GM23338 (cell line): Measurements from ENCODE around the gene TFAP2A. TPM values are rescaled to one million over a fixed set of nuclear protein-coding genes. Genes with fewer than 3 reads are reported as not detected.
A peak's percentile ranks its signal among the peaks of the same experiment; 100 is the strongest.

Experiments
- ATAC-seq: fragments of 200-7000 bp; cut with Tn5 transposase; 3 replicates; pipeline ENCODE4 v1.9.1; 2020
- DNase-seq: peaks from one replicate; pipeline ENCODE4 v3.0.0-alpha.2; 2015; ENCODE audit warnings: low spot score
- H2AFZ ChIP-seq: fragments of 200-600 bp; sonication (generic); 2 replicates; pipeline ENCODE4 v1.8.0; 2016; ENCODE audit warnings: antibody characterized with exemption, mild to moderate bottlenecking, moderate library complexity
- H3F3A ChIP-seq: fragments of 200-600 bp; sonication (generic); replicated peaks from 2 replicates; pipeline ENCODE4 v1.8.0; 2017; ENCODE audit warnings: antibody characterized with exemption, mixed run types, low read depth
- H3K27ac ChIP-seq: fragments of 200-600 bp; sonication (generic); 2 replicates; pipeline ENCODE4 v1.6.1; 2016; ENCODE audit warnings: low read depth
- H3K27me3 ChIP-seq: fragments of 200-600 bp; sonication (generic); 2 replicates; pipeline ENCODE4 v1.8.0; 2016; ENCODE audit warnings: mild to moderate bottlenecking, mixed run types, moderate library complexity; ENCODE audit not compliant: insufficient read depth
- H3K36me3 ChIP-seq: fragments of 200-600 bp; sonication (generic); 2 replicates; pipeline ENCODE4 v1.8.0; 2016; ENCODE audit warnings: mild to moderate bottlenecking; ENCODE audit not compliant: insufficient read depth
- H3K4me1 ChIP-seq: fragments of 200-600 bp; sonication (generic); 2 replicates; pipeline ENCODE4 v1.8.0; 2016; ENCODE audit warnings: mild to moderate bottlenecking, moderate library complexity; ENCODE audit not compliant: insufficient read depth
- H3K4me2 ChIP-seq: fragments of 200-600 bp; sonication (generic); 2 replicates; pipeline ENCODE4 v1.7.1; 2017; ENCODE audit warnings: mixed run types
- H3K4me3 ChIP-seq: fragments of 200-600 bp; sonication (generic); 2 replicates; pipeline ENCODE4 v1.6.1; 2016; ENCODE audit warnings: mixed run types
- H3K79me2 ChIP-seq: fragments of 200-600 bp; sonication (generic); replicated peaks from 2 replicates; pipeline ENCODE4 v1.8.0; 2017; ENCODE audit warnings: mild to moderate bottlenecking; ENCODE audit not compliant: insufficient read depth
- H3K9me2 ChIP-seq: fragments of 200-600 bp; sonication (generic); 2 replicates; pipeline ENCODE4 v1.8.0; 2017; ENCODE audit not compliant: insufficient read depth
- H4K20me1 ChIP-seq: fragments of 200-600 bp; sonication (generic); replicated peaks from 2 replicates; pipeline ENCODE4 v1.8.0; 2017; ENCODE audit warnings: mild to moderate bottlenecking; ENCODE audit not compliant: insufficient read depth
- H3K27ac Mint-ChIP-seq: 2 replicates; pipeline ENCODE4 v1.8.0; 2020; ENCODE audit warnings: inconsistent platforms, mild to moderate bottlenecking, moderate library complexity, mixed read lengths
- H3K27me3 Mint-ChIP-seq: 3 replicates; pipeline ENCODE4 v1.8.0; 2022; ENCODE audit warnings: low read depth, mild to moderate bottlenecking, moderate library complexity, mixed read lengths, inconsistent platforms; ENCODE audit not compliant: insufficient read depth, poor library complexity
- H3K36me3 Mint-ChIP-seq: 3 replicates; pipeline ENCODE4 v1.8.0; 2021; ENCODE audit warnings: low read depth, mild to moderate bottlenecking, inconsistent platforms, moderate library complexity, mixed read lengths
- H3K4me1 Mint-ChIP-seq: 3 replicates; pipeline ENCODE4 v1.8.0; 2020; ENCODE audit warnings: mild to moderate bottlenecking, inconsistent platforms, mixed read lengths
- H3K4me3 Mint-ChIP-seq: 3 replicates; pipeline ENCODE4 v1.8.0; 2021; ENCODE audit warnings: moderate library complexity, mild to moderate bottlenecking, inconsistent platforms, mixed read lengths
- H3K9me3 Mint-ChIP-seq: 3 replicates; pipeline ENCODE4 v1.8.0; 2020; ENCODE audit warnings: moderate library complexity, mild to moderate bottlenecking, inconsistent platforms, mixed read lengths
- EZH2 ChIP-seq: fragments of 200-600 bp; sonication (generic); IDR thresholded peaks from one replicate; pipeline ENCODE4 v1.8.0; 2017; ENCODE audit warnings: antibody characterized with exemption, mild to moderate bottlenecking, low read depth; ENCODE audit not compliant: unreplicated experiment
- NANOG ChIP-seq: IDR thresholded peaks from 2 replicates; pipeline ENCODE4 v1.6.1; 2016; ENCODE audit warnings: antibody characterized with exemption, borderline replicate concordance
- POLR2AphosphoS5 ChIP-seq: IDR thresholded peaks from 2 replicates; pipeline ENCODE4 v1.6.1; 2016; ENCODE audit warnings: antibody characterized with exemption, low read depth
- REST ChIP-seq: IDR thresholded peaks from one replicate; pipeline ENCODE4 v1.6.1; 2018; ENCODE audit warnings: antibody characterized with exemption; ENCODE audit not compliant: unreplicated experiment
- ZNF462 ChIP-seq: fragments of 250-450 bp; sonication (Bioruptor Pico); IDR thresholded peaks from 2 replicates; pipeline ENCODE4 v1.5.0; 2020; ENCODE audit warnings: mild to moderate bottlenecking, moderate library complexity
- polyA plus RNA-seq: library from polyadenylated mRNA; unstranded; fragments of >200 nt; fragmentation: Nextera tagmentation; extraction: Ambion mirVana; gene quantifications from 2 replicates; pipeline ENCODE4 v1.2.1, GENCODE V29; 2016
- total RNA-seq: library from RNA; depleted of rRNA; stranded (reverse); fragments of >200 nt; shearing (Covaris generic); gene quantifications from 2 replicates; pipeline ENCODE4 v1.2.3, GENCODE V29; 2014

TFAP2A gene
- total and polyA plus RNA-seq, 2 experiments from 2014 or later: not detected

GRCh38 chr6:10399451-10399850, 15.4 kb downstream of the TFAP2A start (continued):
- TF ChIP-seq ZNF462 (CRISPR knock-in tag) (no peak), NANOG (no peak), REST (no peak)

- Histone ChIP-seq H3K27ac (no peak overlapping the region), H3K27me3 (peaks cover 99% of the 10 kb centered on the region), H3F3A (peaks cover 37% of the 10 kb centered on the region), H3K79me2 (no peaks in the 10 kb centered on the region), H3K4me2 (peak overlapping the region; percentile 74), H2AFZ (no peak overlapping the region), H3K4me1 (peaks cover 94% of the 10 kb centered on the region), H4K20me1 (0 out of 2 replicates have a peak, but pooled peaks cover 4% of the 10 kb centered on the region), H3K36me3 (no peaks in the 10 kb centered on the region), H3K9me2 (no peaks in the 10 kb centered on the region), H3K4me3 (peak overlapping the region; percentile 42)
- Mint-ChIP-seq H3K27ac (no peak overlapping the region), H3K36me3 (no peaks in the 10 kb centered on the region), H3K27me3 (peaks cover 99% of the 10 kb centered on the region), H3K9me3 (no peaks in the 10 kb centered on the region), H3K4me1 (peaks cover 60% of the 10 kb centered on the region), H3K4me3 (peak overlapping the region; percentile 54)
- ATAC-seq (peak; percentile 65), DNase-seq (peak; percentile 49)
- TF ChIP-seq EZH2: peak; percentile 56
- TF ChIP-seq POLR2AphosphoS5: no peak
- no peak for TF ChIP-seq REST
Measured at GRCh38 chr6:10398446-10399218, 16.2 kb downstream of the TFAP2A start.
